HCT116 (cell line): ENCODE results near the gene CFAP221. TPM values are rescaled to one million over a fixed set of nuclear protein-coding genes. Genes with fewer than 3 reads are reported as not detected.

Experiments used
- ATAC-seq: fragments of 200-7000 bp; cut with Tn5 transposase; 2 replicates; pipeline ENCODE4 v1.9.1; 2020; ENCODE audit warnings: mild to moderate bottlenecking, moderate library complexity
- BruUV-seq: library from RNA; stranded (reverse); fragments of 400-500 nt; replicated peaks from 2 replicates; lab custom pipeline; 2021; lab: Mats Ljungman, UMichigan
- CTCF ChIA-PET: fragments of 300-600 bp; sonication (Branson Sonifier 250); formaldehyde crosslinking; loops from one replicate; lab custom pipeline; 2021; ENCODE audit warnings: antibody characterized with exemption; lab: Charles Lee
- POLR2A ChIA-PET: fragments of 300-600, 350-600 bp; sonication (Branson Sonifier 250); formaldehyde crosslinking; loops from one replicate; lab custom pipeline; 2021; ENCODE audit warnings: antibody characterized with exemption; lab: Charles Lee
- RAD21 ChIA-PET, 2 experiments: fragments of 300-600 bp; sonication (Branson Sonifier 250); formaldehyde crosslinking; loops; one replicate each; lab custom pipeline; 2023; ENCODE audit warnings: low total read pairs in 2 of 2; ENCODE audit not compliant: uncharacterized antibody in 2 of 2, unreplicated experiment in 2 of 2, low non-redundant PET in 1 of 2; lab: Charles Lee
- DNase-seq: peaks from one replicate; pipeline ENCODE4 v3.0.0-alpha.2; 2010; ENCODE audit warnings: low read depth, low spot score
- H2AFZ ChIP-seq: fragments of 200-600 bp; shearing (Covaris generic), sonication (generic); 2 replicates; pipeline ENCODE4 v1.6.1; 2017; ENCODE audit warnings: low read depth, mixed run types, mixed read lengths, antibody characterized with exemption, low read length; ENCODE audit not compliant: poor library complexity, severe bottlenecking
- H3K27ac ChIP-seq: 2 replicates; pipeline ENCODE4 v1.5.1; 2012; ENCODE audit warnings: low read depth, low read length
- H3K27me3 ChIP-seq: fragments of 200-600 bp; sonication (generic); 2 replicates; pipeline ENCODE4 v1.6.1; 2016; ENCODE audit warnings: mixed run types, low read length, mixed read lengths; ENCODE audit not compliant: insufficient read depth
- H3K36me3 ChIP-seq, 2 experiments: fragments of 200-500 bp in 1 of 2; fragments of 200-600 bp in 1 of 2; sonication (Bioruptor generic) in 1 of 2; sonication (generic) in 1 of 2; 2 replicates each; pipeline versions ENCODE4 v1.5.1 to v1.6.1; 2014 to 2016; ENCODE audit warnings: low read length in 2 of 2, inconsistent platforms in 1 of 2, mixed read lengths in 1 of 2, mixed run types in 1 of 2; ENCODE audit not compliant: insufficient read depth in 2 of 2, control insufficient read depth in 1 of 2
- H3K4me1 ChIP-seq, 2 experiments: fragments of 200-600 bp in 1 of 2; sonication (generic) in 1 of 2; 2 replicates each; pipeline versions ENCODE4 v1.5.1 to v1.6.1; 2012 to 2017; ENCODE audit warnings: low read length in 2 of 2, inconsistent platforms in 1 of 2, mild to moderate bottlenecking in 1 of 2, mixed read lengths in 1 of 2, mixed run types in 1 of 2, moderate library complexity in 1 of 2; ENCODE audit not compliant: insufficient read depth in 2 of 2, control insufficient read depth in 1 of 2
- H3K4me2 ChIP-seq: fragments of 200-600 bp; sonication (generic); 2 replicates; pipeline ENCODE4 v1.6.1; 2017; ENCODE audit warnings: mixed run types, low read length, mixed read lengths
- H3K4me3 ChIP-seq, 2 experiments: fragments of 200-600 bp in 1 of 2; sonication (generic) in 1 of 2; replicated peaks in 1 of 2; 2 replicates each; pipeline ENCODE4 v1.5.1; 2011 to 2016; ENCODE audit warnings: low read length in 2 of 2, control low read depth in 1 of 2, low read depth in 1 of 2, mild to moderate bottlenecking in 1 of 2, mixed read lengths in 1 of 2, mixed run types in 1 of 2
- H3K79me2 ChIP-seq: fragments of 200-600 bp; sonication (generic); 2 replicates; pipeline ENCODE4 v1.6.1; 2017; ENCODE audit warnings: mild to moderate bottlenecking, mixed run types, low read length, moderate library complexity, mixed read lengths; ENCODE audit not compliant: insufficient read depth
- H3K9ac ChIP-seq: fragments of 200-600 bp; sonication (generic); 2 replicates; pipeline ENCODE4 v1.6.1; 2016; ENCODE audit warnings: low read length, mixed read lengths
- H3K9me2 ChIP-seq: fragments of 200-600 bp; sonication (generic), shearing (Covaris generic); 2 replicates; pipeline ENCODE4 v1.6.1; 2017; ENCODE audit warnings: mixed run types, mild to moderate bottlenecking, moderate library complexity; ENCODE audit not compliant: insufficient read depth
- H3K9me3 ChIP-seq, 2 experiments: fragments of 200-500 bp in 1 of 2; fragments of 200-600 bp in 1 of 2; sonication (Bioruptor generic) in 1 of 2; sonication (generic) in 1 of 2; 2 replicates each; pipeline ENCODE4 v1.6.1; 2014 to 2017; ENCODE audit warnings: low read length in 2 of 2, mixed read lengths in 2 of 2, inconsistent platforms in 1 of 2, low read depth in 1 of 2, mild to moderate bottlenecking in 1 of 2, mixed run types in 1 of 2, moderate library complexity in 1 of 2; ENCODE audit not compliant: control insufficient read depth in 1 of 2, insufficient read depth in 1 of 2
- H4K20me1 ChIP-seq: fragments of 200-600 bp; sonication (generic), shearing (Covaris generic); 2 replicates; pipeline ENCODE4 v1.6.1; 2017; ENCODE audit warnings: mixed run types, mild to moderate bottlenecking, moderate library complexity; ENCODE audit not compliant: insufficient read depth
- CBX3 ChIP-seq: IDR thresholded peaks from 2 replicates; pipeline ENCODE4 v1.6.1; 2012; ENCODE audit warnings: low read depth
- EGR1 ChIP-seq: IDR thresholded peaks from 2 replicates; pipeline ENCODE4 v1.6.1; 2012; ENCODE audit warnings: low read depth
- FOSL1 ChIP-seq: IDR thresholded peaks from 2 replicates; pipeline ENCODE4 v1.6.1; 2012; ENCODE audit warnings: low read depth
- RAD21 ChIP-seq: IDR thresholded peaks from 2 replicates; pipeline ENCODE4 v1.6.1; 2012; ENCODE audit warnings: low read depth, mild to moderate bottlenecking
- TCF7L2 ChIP-seq: IDR thresholded peaks from 2 replicates; pipeline ENCODE4 v1.7.0; 2011; ENCODE audit warnings: borderline replicate concordance, inconsistent platforms; ENCODE audit not compliant: insufficient read depth, insufficient read length; ENCODE audit errors: extremely low read depth
- YY1 ChIP-seq: IDR thresholded peaks from 2 replicates; pipeline ENCODE4 v1.6.1; 2011; ENCODE audit warnings: low read length, low read depth, moderate library complexity, mild to moderate bottlenecking; ENCODE audit not compliant: insufficient replicate concordance; ENCODE audit errors: extremely low read depth
- ZNF274 ChIP-seq: fragments of 200-500 bp; sonication (Bioruptor generic); IDR thresholded peaks from 2 replicates; pipeline ENCODE4 v1.6.1; 2014; ENCODE audit warnings: mild to moderate bottlenecking, low read depth, low read length, inconsistent platforms
- intact Hi-C: fragments of 100-400 bp; cut with micrococcal nuclease; formaldehyde crosslinking; loops from 2 replicates; pipeline ENCODE4 v1.10.0; 2022
- total RNA-seq: library from RNA; stranded (reverse); gene quantifications from one replicate; pipeline ENCODE4 v1.2.1, GENCODE V29; 2021; ENCODE audit not compliant: unreplicated experiment
- TF ChIP-seq, protein P1 (sequence below): IDR thresholded peaks from 2 replicates; pipeline ENCODE4 v1.6.1; 2011; ENCODE audit warnings: mild to moderate bottlenecking, low read length, moderate library complexity; ENCODE audit not compliant: insufficient replicate concordance; ENCODE audit errors: extremely low read depth

CFAP221 gene
- total RNA-seq, 1 experiment from 2014 or later: 0.96 TPM

DNA sequence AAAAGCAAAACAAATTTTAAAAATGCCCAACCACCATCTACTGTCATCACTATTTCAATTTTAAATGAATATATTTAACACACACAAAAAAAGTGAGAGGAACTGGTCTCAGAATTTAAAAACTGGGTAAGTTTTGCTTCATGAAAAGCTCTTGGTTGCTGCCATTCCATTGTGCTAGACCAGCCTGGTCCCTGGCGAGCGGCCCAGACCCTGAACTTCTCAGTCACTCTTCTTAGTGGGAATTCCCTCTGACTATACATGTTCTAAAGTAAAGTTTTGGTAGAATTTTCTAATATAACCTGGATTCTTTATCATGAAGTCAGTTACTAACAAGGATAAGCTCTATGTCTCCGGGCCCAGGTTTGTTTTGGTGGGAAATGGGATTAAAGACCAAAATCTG is 99.9 kb downstream of the CFAP221 start:
- Histone ChIP-seq H3K27me3 (no peaks in the 10 kb centered on the region), H3K9me3 (0 out of 4 replicates have a peak, but pooled peaks cover 0 to 1% of the 10 kb centered on the region in 2 experiments), H3K79me2 (no peaks in the 10 kb centered on the region), H3K4me2 (no peak overlapping the region), H2AFZ (no peak overlapping the region), H3K4me3 (no peak overlapping the region), H3K9me2 (no peaks in the 10 kb centered on the region), H3K36me3 (no peaks in the 10 kb centered on the region), H4K20me1 (no peaks in the 10 kb centered on the region), H3K27ac (no peak overlapping the region), H3K9ac (no peak overlapping the region), H3K4me1 (no peaks in the 10 kb centered on the region)
- POLR2A ChIA-PET: no interaction called here
- RAD21 ChIA-PET: no interaction called here
- TF ChIP-seq FOSL1: no peak
- TF ChIP-seq YY1: no peak
- TF ChIP-seq TCF7L2: no peak
- DNase-seq (no peak), ATAC-seq (no peak)
- intact Hi-C loops: loop anchor here (5.0 kb wide), 1 partner anchor 1033 kb away; no protein-coding TSS in a partner anchor
- BruUV-seq: no TSS peak
- CTCF ChIA-PET: no interaction called here

GRCh38 chr2:119645173-119645855 is 101.1 kb downstream of the CFAP221 start:
- POLR2A ChIA-PET: no interaction called here
- no peaks in the 10 kb centered on the region for H3K27me3 ChIP-seq
- no peaks in the 10 kb centered on the region for H3K4me1 ChIP-seq
- ATAC-seq (no peak), DNase-seq (no peak)
- no peak overlapping the region for H3K9ac ChIP-seq
- RAD21 ChIA-PET: interaction anchor here in 1 of 2 experiments (0.6 kb wide), 1 partner anchor 9 kb away, joined by 3 read pairs; no protein-coding TSS in a partner anchor
- no peaks in the 10 kb centered on the region for H4K20me1 ChIP-seq
- H3K9me2 ChIP-seq: no peaks in the 10 kb centered on the region
- no peak overlapping the region for H3K4me2 ChIP-seq
- BruUV-seq: no TSS peak
- CTCF ChIA-PET: no interaction called here
- H3K27ac ChIP-seq: no peak overlapping the region
- TF ChIP-seq RAD21: no peak
- no peak for TF ChIP-seq CBX3
- no peak for TF ChIP-seq EGR1
- TF ChIP-seq, protein P1, sequence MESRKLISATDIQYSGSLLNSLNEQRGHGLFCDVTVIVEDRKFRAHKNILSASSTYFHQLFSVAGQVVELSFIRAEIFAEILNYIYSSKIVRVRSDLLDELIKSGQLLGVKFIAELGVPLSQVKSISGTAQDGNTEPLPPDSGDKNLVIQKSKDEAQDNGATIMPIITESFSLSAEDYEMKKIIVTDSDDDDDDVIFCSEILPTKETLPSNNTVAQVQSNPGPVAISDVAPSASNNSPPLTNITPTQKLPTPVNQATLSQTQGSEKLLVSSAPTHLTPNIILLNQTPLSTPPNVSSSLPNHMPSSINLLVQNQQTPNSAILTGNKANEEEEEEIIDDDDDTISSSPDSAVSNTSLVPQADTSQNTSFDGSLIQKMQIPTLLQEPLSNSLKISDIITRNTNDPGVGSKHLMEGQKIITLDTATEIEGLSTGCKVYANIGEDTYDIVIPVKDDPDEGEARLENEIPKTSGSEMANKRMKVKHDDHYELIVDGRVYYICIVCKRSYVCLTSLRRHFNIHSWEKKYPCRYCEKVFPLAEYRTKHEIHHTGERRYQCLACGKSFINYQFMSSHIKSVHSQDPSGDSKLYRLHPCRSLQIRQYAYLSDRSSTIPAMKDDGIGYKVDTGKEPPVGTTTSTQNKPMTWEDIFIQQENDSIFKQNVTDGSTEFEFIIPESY: no peak
- no peak for TF ChIP-seq ZNF274
- intact Hi-C loops: no loop called here
- no peak overlapping the region for H2AFZ ChIP-seq
- no peak overlapping the region for H3K4me3 ChIP-seq
- no peaks in the 10 kb centered on the region for H3K36me3 ChIP-seq
- H3K79me2 ChIP-seq: no peaks in the 10 kb centered on the region
- H3K9me3 ChIP-seq: peaks cover 0 to 2% of the 10 kb centered on the region in 2 experiments; a peak in 1 of 4 replicates
